GM19240 (cell line): ENCODE results near the gene PDE10A.

Experiments
- DNase-seq: peaks from one replicate; pipeline ENCODE4 v3.0.0; 2011; ENCODE audit warnings: low spot score; ENCODE audit not compliant: insufficient read length

PDE10A gene

GRCh38 chr6:165656581-165657324 is 6.3 kb downstream of the PDE10A start:
- DNase-seq = no peak

GRCh38 chr6:165655191-165655590 is 7.8 kb downstream of the PDE10A start:
- DNase-seq = no peak

DNA sequence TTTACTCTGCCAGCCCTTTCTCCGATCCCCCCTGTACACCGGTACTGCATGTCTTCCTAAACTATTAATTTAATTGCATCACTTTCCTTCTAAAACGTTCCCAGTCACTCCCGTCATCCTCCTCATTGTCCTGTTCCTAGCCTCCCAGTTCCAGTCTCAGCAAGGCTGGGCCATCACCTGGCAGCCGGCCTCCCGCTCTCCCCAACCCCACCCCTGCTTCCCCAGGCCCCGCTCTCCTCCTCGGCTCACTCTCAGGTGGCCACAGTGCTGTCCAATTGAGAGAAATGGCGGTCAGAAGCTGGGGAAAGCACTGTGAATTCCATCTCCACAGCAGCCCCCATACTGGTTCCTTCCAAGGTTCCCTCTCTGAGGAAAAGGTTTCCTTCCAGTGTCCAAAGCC is 8.9 kb downstream of the PDE10A start:
- DNase-seq = no peak

GRCh38 chr6:165653607-165654006 is 9.4 kb downstream of the PDE10A start:
- DNase-seq = no peak

DNA sequence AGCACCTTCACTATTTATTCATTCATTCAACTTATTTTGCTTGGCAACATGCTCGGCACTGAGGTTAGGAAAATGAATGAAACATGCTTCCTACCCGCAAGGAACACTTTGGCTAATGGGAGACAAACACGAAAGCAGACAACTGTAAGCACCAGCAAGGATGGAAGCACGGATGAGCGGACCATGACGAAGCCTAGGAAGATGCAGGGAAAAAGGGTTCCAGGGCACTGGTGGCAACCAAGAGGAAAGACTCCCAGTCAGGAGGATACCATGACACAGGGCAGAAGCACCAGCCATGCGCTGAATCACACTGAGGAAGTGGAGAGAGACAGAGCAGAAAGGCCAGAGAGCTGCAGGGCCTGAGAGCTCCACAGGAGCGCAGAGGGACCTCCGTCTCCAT is 9.8 kb downstream of the PDE10A start:
- no peak for DNase-seq

GRCh38 chr6:165652766-165653165 is 10.3 kb downstream of the PDE10A start:
- DNase-seq = no peak

DNA sequence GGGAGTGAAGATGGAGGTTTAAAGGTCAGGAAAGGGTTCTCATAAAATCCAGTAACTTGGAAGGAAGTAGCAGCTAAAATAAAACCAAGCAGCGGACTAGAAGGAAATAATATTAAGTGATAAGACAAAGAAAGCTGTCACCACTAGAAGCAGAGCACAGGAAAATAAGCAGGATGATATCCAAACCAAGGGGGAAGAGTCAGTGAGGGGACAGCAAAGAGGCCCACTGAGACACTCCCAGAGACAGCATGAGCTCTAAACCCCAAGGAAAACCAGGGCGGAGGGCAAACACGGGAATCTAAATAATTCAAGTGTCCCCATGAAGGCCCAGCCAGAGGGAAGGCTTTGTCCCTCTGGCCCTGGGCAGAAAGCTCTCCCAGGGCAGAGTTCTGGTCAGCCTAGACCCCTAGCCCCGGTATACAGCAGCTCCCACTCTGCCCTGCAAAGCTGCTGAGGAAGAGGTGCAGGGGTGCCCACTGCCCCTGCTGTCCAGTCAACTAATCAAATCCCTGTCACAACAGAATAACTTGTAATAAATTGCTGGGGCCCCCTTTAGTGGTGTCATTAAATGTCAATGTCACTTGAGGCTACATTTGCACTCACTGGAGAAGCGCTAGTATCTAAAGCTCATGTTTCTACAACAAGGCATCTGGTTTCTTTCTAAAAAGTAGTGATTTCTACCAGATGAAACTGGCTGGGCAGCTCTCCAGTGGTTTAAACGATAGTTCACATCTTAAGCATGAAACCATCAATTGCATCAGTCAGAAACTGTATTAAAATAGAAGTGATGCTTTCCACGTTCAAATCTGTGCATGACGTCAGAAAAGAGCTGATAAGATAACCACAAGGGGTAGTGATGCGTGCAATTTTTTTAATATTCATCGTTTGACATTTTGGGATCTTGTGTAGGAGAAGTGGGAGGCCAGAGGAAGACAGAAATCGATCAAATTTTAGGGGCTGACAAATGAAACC is 13.6 kb downstream of the PDE10A start:
- no peak for DNase-seq

GRCh38 chr6:165647041-165647440 is 16.0 kb downstream of the PDE10A start:
- DNase-seq = no peak

DNA sequence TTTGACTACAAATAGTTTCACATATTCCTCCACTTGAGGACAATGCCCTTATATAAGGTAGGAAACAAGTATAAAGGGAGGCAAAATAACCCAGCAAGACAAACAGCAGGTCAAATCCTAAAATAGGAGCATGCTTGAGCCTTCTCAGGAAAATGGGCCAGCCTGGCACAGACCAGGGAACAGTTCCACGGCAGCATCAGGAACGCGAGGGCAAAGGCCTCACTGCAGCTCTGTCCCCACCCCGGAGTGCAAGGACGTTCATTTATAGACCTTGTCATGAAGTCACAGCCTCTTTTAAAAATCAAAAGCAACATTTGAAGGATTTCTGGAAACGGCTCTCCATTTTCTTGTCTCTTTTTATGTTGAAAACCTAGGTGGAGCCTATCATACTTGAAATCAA is 17.1 kb downstream of the PDE10A start:
- DNase-seq = no peak

DNA sequence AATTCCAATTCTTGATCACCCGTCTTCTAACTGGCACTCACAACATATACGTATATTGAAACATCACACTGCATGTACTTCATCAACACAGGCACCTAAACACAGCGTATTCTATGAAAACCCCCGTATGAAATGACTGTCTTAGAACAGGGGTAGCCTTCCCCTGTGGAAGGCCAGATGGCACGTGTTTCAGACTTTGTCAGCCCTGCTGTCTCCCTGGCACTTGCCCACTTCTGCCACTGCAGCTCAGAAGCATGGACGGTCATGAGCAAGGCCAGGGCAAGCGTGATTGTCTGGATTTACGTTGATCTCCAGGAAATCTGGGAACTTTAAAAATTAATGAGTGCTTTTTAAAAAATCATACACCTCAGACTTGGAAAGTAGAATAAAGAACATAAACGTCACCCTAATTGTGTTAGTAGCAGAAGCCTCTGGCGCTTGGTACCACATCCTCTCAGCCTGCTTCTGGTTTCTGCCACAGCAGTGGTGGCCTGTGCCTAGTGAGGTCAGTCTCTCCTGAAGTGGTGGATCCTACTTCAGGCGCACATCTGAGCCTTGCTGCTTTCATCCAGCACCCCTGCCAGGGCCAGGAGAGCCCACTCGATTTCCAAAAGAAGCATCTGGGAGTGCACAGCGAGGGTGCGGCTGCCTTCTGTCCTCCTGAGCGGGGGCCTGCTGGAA is 18.3 kb downstream of the PDE10A start:
- no peak for DNase-seq

DNA sequence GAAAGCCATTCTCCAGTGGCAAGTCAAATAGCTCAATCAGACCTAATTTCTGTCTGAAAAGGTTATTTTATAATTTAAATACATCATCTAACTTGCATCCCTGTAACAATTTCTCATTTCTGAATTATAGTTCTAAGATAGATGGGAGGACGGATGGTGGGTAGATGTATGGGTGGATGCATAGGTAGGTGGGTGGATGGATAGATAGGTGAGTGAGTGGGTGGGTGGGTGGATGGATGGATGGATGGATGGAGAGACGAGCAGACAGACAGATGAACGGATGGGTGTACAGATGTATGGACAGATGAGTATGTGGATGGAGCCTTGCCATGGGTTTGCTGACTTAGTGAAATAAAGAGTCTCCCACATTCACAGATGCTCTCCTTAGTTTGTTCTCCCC is 20.0 kb downstream of the PDE10A start:
- no peak for DNase-seq

GRCh38 chr6:165641672-165642156 is 21.3 kb downstream of the PDE10A start:
- no peak for DNase-seq

- DNase-seq = no peak
Observed at GRCh38 chr6:165640806-165641205, 22.2 kb downstream of the PDE10A start.

GRCh38 chr6:165638530-165638929 is 24.5 kb downstream of the PDE10A start:
- DNase-seq = no peak

DNA sequence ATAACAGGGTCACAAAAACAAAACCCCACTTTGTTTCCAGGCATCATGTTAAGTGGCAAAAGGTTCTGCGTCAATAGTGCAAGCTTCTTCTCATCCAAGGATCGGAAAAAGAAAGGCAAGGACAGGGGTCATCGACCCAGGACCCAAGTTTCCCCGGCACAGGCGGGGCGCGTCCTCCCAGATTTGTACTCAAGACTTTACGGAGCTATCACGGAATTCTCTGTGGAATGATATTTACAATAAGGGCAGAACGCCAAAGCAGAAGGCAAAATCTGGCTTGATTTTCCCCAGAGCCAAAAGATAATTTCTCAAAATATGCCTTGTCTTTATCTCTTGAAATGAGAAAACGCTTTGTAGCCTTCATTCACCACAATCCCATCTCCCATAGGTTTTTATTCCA is 25.5 kb downstream of the PDE10A start:
- no peak for DNase-seq

DNA sequence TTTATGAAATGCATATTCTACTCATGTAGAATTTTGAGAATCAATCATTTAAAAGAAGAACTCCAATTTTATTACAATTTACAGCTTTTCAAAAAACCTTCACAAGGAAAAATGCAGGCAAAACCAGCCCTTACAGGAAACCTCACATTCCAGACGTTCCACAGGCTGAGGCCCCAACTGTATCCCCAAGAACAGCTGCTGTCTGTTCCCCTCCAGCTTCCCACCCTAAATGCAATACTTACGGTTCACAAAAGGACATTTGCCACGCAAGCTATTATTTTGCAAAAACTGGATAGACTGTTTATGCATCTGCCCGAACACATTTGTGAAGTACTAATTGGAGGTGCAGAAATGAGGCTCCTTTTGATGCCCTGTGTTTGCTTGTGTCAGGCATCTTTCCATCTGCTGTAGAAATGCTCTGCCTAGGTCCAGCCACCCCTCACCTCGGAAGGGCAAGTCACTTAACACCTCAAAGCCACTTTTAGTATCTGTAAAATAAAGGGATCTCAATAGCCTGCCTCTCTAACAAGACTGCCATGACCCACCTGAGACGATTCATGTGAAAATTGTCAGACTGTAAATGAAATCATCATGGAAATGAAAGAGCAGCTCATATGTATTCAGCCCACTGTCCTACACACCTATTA is 26.5 kb downstream of the PDE10A start:
- no peak for DNase-seq

DNA sequence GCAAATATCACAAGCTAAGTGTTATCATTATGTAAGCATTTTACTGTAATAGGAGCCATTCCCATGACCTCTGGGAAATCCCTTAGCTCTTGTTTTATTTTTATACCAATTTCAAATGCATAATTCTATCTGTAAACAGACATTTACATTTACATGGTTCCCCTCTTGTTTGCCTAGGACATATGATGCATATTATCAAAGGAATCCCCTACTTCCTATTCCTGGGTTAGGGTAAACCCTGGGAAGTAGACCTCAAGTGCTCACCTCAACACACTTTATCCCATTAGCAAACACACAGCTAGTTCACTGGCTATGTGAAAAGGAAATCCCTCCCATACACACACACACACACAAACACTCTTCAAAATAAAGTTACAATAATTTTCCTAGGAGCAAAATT is 27.1 kb downstream of the PDE10A start:
- no peak for DNase-seq

GRCh38 chr6:165634101-165634880 is 28.8 kb downstream of the PDE10A start:
- no peak for DNase-seq

- no peak for DNase-seq
Observed at GRCh38 chr6:165632194-165632593, 30.8 kb downstream of the PDE10A start.

DNA sequence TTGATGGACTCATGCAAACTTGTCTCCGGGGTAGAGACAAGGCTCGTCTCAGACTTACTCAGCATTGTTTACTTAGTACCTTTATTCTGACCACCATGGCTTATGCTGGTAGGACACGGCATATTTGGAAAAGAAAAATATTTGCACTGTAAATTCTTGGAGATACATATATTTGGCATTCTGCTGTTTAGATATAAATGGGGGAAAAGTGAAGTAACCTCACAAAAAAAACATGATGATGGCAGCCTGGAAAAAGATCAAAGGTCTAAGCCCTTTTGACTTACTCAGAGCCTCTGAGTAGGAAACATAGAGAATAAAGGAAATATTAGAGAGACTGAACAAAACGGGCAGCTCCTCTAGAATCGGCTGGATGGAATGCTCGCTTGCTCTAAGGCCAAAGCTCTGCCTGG is 32.5 kb downstream of the PDE10A start:
- no peak for DNase-seq

GRCh38 chr6:165628955-165629354 is 34.1 kb downstream of the PDE10A start:
- DNase-seq = no peak
